ENCODE measurements around the gene NRL.

NRL gene

DNA sequence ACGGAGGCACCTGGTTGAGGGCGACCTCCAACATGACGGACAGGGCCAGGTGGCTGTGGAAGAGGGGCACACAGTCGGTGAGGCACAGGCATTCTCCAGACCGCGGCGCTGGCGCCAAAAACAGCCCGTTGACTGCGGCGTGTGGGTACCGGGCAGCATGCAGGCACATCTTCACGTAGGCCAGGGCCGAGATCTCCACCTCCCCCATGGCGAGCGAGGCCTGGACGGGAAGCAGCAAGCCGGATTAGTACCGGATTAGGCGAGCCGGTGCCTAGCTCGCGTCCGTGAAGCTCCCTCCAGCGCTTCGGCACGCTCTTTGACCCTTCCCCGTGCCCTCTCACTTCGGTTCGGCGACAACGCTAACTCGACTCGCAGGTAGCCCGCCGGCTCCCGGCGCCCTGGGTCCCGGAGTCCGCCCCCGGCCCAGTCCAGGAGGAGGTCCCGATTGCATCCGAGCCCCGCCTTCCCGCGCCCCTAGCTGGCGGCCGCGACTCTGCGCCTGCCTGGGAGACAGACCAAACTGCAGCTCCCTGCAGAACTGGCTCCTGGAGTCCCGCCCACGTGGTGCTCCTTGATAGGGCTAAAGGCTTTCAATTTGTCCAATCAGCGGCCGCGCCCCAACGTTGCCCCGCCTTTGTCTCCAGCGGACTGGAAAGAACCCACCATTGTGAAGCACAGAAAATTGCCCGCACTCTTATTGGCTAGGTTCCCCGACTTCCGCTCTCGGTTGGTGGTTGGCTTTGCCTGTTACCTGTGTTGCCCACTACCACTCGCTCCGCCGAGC lies 26.5 kb upstream of the NRL start, which contains the start of gene EMC9:
EMC9 (minus strand) TSS at position 495 of the 784 bp plus-strand sequence; CDS start at position 208, 287 bp downstream.
- H3K27ac ChIP-seq, result peak within 1 kb of the TSS; percentile 94
- TF ChIP-seq ZFX (IDR thresholded peaks at IDR 0.05; ENCODE audit: borderline replicate concordance), result no peak
- TF ChIP-seq, protein P1, sequence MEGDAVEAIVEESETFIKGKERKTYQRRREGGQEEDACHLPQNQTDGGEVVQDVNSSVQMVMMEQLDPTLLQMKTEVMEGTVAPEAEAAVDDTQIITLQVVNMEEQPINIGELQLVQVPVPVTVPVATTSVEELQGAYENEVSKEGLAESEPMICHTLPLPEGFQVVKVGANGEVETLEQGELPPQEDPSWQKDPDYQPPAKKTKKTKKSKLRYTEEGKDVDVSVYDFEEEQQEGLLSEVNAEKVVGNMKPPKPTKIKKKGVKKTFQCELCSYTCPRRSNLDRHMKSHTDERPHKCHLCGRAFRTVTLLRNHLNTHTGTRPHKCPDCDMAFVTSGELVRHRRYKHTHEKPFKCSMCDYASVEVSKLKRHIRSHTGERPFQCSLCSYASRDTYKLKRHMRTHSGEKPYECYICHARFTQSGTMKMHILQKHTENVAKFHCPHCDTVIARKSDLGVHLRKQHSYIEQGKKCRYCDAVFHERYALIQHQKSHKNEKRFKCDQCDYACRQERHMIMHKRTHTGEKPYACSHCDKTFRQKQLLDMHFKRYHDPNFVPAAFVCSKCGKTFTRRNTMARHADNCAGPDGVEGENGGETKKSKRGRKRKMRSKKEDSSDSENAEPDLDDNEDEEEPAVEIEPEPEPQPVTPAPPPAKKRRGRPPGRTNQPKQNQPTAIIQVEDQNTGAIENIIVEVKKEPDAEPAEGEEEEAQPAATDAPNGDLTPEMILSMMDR (IDR thresholded peaks at IDR 0.05), result peak; percentile 48

DNA sequence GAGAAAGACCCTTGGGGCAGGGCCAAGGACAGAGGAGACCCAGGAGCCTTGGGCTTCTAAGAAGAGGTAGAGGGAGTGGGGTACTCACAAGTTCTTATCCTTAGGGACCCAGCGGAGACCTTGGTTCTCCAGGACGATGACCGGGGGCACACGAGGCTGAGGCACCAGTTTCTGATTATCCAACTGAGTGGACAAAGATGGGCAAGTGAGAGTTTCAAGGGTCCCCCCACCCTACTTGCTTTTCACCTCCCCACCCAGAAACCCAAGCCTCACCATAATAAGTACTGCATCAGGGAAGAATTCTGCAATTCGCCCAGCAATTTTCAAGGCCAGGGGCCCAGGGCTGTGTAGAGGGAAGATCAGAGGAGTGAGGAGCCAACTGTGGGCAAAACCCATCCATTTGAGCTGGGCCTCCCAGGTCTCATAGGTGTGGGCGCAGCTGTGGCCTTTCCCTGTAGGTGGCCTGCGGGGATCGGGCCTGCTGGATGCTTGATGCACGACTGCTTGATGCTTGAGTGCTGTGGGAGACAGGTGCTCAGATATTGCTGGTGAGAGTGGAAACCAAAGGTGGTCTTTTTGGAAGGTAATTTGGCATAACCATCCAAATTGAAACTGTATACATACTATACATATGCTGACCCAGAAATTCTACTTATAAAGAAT lies 24.7 kb upstream of the NRL start:
- H3K27ac ChIP-seq, result peak overlapping the region; percentile 94
- no peak for TF ChIP-seq ZFX (IDR thresholded peaks at IDR 0.05; ENCODE audit: borderline replicate concordance)
- TF ChIP-seq, protein P1 (IDR thresholded peaks at IDR 0.05), result no peak

DNA sequence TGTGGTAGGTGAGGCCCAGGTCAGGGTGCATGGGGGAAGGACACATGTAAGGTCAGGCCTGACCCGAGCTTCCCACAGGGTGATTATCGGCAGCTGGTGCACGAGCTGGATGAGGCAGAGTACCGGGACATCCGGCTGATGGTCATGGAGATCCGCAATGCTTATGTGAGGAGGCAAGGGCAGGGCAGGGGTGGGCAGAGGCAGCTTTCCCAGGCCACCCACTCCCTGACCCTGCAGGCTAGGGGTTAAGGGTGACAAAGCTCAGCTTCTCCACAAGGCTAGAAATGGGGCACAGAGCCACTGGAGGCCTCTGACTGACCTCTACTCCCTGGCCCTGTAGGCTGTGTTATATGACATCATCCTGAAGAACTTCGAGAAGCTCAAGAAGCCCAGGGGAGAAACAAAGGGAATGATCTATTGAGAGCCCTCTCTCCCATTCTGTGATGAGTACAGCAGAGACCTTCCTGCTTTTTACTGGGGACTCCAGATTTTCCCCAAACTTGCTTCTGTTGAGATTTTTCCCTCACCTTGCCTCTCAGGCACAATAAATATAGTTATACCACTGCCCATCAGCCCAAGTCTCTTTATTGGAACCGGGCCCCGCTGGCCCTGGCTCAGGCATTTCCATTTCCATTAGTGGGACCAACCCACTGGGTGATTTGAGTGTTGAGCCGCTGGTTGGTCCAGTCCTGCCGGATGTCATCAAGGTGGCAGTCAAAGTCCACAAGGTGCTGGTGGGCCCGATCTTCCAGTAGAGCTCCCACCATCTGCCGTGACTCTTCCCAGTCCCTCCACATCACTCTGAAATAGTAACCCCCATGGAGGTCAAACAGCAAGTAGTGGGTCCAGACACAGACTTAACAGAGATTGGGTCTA lies 23.9 kb upstream of the NRL start:
- H3K27ac ChIP-seq, result peak overlapping the region; percentile 94
- no peak for TF ChIP-seq ZFX (IDR thresholded peaks at IDR 0.05; ENCODE audit: borderline replicate concordance)
- TF ChIP-seq, protein P1 (IDR thresholded peaks at IDR 0.05), result no peak

DNA sequence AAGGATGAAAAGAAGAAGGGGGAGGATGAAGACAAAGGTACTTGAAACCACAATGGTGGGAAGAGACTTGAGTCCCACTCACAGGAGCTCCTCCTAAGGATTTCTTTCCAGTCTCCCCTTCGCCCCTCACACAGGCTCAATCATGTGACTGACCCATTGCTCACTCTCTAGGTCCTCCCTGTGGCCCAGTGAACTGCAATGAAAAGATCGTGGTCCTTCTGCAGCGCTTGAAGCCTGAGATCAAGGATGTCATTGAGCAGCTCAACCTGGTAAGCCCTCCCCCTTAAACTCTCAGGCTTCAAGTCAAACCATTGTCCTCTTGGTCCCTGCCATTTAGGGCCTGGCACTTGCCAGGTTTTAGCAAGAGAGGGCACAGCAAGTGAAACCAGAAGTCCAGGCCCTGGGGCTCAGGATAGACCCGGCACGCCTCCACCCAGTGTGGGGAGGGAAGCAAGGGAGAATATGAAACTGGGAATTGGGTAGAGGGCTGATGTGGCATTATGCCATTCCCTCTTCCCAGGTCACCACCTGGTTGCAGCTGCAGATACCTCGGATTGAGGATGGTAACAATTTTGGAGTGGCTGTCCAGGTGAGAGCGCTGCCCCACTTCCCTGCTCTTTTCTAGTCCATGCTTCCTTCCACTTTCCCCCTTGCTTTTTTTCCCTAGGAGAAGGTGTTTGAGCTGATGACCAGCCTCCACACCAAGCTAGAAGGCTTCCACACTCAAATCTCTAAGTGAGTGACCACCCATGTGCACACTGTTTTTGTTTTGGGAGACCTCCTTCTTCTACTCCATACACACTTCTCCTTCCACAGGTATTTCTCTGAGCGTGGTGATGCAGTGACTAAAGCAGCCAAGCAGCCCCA lies 23.0 kb upstream of the NRL start:
- TF ChIP-seq ZFX (IDR thresholded peaks at IDR 0.05; ENCODE audit: borderline replicate concordance), result no peak
- TF ChIP-seq, protein P1 (IDR thresholded peaks at IDR 0.05), result no peak
- peak overlapping the region; percentile 94 for H3K27ac ChIP-seq

DNA sequence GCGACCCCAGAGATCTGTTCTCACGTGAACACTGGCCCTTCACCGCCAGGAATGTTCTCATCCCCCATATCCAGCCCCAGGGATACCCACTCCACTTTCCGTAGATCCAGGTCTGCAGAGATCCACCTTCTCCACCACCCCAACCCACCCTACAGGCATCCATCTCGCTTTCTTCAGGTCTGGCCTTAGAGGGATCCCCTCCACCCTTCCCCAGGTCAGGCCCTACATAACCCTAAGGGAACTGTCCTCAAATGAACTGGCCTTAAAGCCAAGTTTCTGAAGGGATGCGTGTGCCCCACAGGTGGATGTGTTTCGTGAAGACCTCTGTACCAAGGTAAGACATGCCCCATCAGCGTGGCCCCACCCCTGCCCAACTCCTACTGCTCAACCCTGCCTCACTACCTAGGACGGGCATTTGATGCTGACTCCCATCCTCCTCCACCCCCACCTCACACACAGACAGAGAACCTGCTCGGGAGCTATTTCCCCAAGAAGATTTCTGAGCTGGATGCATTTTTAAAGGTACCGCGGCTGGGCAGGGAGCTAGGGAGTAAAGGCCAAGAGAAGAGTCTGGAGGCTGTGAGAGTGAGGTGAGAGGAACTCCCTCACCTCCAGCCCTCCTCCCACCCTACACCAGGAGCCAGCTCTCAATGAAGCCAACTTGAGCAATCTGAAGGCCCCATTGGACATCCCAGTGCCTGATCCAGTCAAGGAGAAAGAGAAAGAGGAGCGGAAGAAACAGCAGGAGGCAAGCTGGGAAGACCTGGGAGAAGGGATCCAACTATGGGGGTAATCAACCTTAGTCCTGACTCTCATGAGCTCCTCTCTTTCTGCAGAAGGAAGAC lies 22.2 kb upstream of the NRL start:
- TF ChIP-seq, protein P1 (IDR thresholded peaks at IDR 0.05), result no peak
- no peak for TF ChIP-seq ZFX (IDR thresholded peaks at IDR 0.05; ENCODE audit: borderline replicate concordance)
- H3K27ac ChIP-seq, result peak overlapping the region; percentile 94

Measured in 22Rv1 (cell line).